HG03025 (cell line): Measurements from ENCODE around the gene DLG5.

ENCODE experiments used
- ATAC-seq: cut with Tn5 transposase; IDR thresholded peaks from one replicate; pipeline ENCODE4 v1.9.1; 2021; ENCODE audit warnings: mild to moderate bottlenecking, moderate library complexity; ENCODE audit not compliant: unreplicated experiment, low FRiP score

Gene DLG5

GRCh38 chr10:77872947-77873535 lies 53.5 kb downstream of the DLG5 start:
- no peak for ATAC-seq

DNA sequence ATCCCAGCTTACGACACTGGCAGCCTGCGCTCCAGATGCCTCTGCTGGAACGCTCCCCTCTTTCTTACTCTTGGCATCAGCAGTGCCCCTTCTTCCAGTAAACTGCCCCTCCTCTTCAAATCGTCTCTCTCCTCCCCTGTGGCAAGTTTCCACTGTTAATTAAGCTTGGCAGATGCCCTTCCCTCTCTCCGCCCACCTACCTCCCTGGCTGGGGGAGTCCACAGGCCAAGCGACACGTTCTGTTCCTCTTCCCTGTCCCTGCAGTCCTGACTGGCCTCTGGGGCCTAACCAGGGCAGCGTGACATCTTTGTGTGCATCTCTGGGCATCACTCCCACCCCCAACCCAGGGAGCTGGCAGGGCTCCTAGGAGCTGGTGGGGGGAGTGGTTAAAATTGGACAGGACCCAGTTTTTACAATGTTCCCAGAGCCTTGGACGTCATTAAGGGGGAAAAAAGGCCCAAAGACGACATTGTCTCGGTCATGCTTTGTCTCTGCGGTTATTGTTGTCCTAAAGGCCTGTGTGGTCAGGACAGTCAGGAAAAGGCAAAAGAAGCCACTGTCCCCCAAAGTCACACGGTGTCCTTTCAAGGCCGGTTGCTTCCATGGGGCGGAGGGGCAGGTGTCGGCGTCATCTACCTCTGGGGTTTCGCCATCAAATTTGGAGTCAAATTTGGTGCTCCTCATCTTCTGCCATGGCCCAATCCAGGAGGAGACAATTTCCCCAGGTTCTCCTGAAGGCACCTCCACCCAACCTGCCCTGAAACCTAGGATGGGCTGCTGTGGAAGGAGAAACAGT lies 54.2 kb downstream of the DLG5 start:
- no peak for ATAC-seq

- ATAC-seq, result no peak
These were observed 56.7 kb downstream of the DLG5 start for GRCh38 chr10:77869626-77870420.

GRCh38 chr10:77868523-77868922 lies 58.0 kb downstream of the DLG5 start:
- no peak for ATAC-seq

DNA sequence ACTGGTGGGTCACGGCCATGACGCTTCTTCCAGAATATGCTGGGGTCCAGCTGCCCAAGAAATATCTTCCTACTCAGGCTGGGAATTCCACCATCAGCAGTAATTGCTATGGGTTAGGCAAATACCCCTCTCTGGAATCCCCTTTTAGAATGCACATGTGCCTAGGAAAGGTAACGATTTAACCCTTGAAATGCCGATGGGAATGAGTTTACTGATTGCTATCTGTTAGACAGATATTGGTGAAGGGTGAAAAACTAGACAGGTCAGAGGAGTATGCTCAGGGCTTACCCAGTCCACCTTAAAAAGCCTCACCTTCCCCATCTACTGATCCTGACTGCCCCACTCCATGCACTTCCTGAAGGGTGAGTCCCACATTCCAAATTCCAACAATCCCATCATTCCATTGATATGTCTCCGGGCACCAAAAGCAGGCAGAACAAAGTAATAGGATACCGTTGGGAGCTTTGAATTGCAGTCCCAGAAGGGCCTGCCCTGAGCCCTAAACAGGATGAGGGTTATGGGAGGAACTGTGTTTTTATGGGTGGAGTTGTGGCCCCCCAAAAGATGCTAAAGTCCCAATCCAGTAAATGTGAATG lies 59.3 kb downstream of the DLG5 start:
- ATAC-seq, result no peak

GRCh38 chr10:77866598-77866997 lies 60.0 kb downstream of the DLG5 start:
- no peak for ATAC-seq

- no peak for ATAC-seq
These were observed 60.8 kb downstream of the DLG5 start for GRCh38 chr10:77865580-77866324.

DNA sequence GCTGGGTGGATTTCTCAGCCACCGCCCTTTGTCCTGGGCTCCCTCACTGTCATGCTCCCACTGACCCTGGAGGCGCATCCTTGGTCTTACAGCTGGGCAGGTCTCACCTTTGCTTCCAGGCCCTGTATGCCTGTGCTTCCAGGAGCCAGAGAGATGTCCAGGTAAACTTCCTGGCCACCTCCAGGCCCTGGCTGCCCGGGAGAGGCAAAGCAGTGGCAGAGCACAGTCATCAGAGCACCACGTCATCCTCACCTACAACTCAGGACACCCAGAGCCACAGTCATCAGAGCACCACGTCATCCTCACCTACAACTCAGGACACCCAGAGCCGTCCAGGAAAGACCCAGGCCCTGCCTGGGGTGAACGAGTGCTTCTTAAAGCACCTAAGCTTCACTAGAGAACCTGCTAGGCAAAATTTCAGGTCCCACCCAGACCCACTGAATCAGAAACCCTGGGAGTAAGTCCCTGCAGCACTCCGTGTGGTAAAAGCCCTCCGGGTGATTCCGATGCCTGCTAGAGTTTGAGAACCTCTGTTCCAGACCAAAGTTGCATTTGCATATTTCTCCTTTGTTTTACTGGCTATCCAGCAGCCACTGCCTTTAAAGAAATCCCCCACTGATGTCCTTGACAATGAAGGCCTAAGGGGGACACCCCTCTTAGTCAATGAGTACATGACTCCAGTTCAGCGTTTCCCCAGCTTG lies 62.3 kb downstream of the DLG5 start:
- ATAC-seq, result no peak

DNA sequence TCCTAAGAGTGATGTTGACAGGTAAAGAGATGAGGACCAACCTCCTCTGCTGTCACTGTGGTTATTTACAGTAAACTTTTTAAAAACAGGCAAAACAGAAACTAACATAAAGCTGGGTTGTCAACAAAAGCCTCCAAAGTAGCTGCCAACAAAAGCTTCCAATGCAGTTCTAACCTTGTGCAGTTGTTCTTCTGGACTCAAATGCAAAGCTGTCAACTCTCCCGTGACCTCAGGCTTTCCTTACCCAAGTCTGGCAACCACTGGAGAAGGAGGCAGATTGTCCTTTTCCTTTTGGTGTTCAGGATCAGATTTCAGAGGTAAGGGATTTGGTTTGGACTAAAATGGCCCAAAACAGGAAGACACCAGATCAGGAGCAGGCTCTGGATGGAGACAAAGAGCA lies 63.1 kb downstream of the DLG5 start:
- no peak for ATAC-seq

- ATAC-seq, result no peak
These were observed 64.0 kb downstream of the DLG5 start for GRCh38 chr10:77862595-77862994.

- ATAC-seq, result no peak
These were observed 65.2 kb downstream of the DLG5 start for GRCh38 chr10:77861366-77861765.

DNA sequence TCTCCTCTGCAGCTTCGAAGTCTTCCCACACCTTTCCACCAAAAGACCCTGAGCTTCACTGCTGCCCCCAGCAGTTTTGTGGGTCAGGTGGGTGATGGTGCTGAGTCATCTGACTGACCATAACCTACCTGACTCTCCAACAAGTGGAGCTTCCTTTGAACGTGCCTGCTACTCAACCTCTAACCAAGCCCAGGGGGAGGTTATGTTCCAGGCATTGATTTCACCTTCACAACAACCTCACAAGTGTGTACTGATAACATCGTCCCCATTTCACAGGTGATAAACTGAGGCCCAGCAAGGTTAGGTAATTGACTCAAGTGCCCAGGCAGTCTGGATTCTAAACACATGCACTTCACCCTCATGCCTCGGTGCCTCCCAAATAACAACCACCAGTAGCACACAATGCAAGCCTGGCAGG lies 66.7 kb downstream of the DLG5 start:
- ATAC-seq, result no peak

- no peak for ATAC-seq
These were observed 67.2 kb downstream of the DLG5 start for GRCh38 chr10:77859200-77859864.

DNA sequence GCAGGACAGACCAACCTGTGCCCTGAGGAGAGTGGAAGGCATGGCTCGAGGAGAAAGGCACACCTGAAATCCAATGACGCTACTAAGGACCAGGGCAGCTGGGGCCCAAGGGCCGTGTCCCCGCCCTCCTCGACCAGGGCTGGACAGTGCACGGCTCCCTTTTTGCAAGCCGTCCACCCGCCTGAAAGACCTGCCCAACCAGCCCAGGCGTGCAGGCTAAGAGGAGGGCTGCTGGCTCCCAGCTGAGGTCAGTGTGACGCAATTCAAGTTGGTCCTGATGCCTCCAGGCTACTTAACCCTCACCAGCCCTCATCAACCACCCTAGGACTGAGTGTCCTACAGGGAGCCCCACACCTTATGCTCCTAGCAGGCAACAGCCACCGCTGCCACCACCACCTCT lies 69.3 kb downstream of the DLG5 start:
- no peak for ATAC-seq

GRCh38 chr10:77856566-77856965 lies 70.0 kb downstream of the DLG5 start:
- ATAC-seq, result no peak

DNA sequence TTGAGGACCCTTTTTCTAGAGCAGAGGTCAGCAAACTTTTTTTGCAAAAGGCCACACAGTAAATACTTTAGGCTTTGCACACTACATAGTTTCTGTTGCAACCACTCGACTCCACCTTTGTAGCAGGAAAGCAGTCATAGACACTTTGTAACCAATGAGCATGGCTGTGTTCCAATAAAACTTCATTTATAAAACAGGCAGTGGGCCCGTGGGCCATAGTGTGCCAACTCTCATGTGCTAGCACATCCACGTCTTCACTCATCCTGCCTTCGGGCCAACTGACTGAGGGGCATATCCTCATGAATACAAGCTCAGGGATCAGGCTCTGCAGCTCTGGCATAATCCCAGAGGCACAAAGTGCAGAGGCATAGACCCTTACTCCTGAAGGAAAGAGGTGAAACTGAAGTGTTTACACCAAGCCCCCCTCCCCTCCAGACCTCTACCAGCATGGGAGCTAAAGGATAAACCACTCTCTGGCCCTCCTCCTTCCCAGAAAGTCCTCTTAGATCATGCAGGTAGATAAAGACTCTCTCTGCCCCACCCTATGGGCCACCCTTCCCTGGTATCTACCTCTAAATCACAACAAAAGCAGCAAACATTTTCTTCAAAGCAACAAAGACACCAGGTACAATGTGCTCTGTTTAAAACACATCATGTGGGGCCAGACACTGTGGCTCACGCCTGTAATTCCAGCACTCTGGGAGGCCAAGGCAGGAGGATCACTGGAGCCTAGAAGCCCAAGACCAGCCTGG lies 71.0 kb downstream of the DLG5 start:
- ATAC-seq, result no peak

GRCh38 chr10:77854115-77854514 lies 72.4 kb downstream of the DLG5 start:
- ATAC-seq, result no peak

DNA sequence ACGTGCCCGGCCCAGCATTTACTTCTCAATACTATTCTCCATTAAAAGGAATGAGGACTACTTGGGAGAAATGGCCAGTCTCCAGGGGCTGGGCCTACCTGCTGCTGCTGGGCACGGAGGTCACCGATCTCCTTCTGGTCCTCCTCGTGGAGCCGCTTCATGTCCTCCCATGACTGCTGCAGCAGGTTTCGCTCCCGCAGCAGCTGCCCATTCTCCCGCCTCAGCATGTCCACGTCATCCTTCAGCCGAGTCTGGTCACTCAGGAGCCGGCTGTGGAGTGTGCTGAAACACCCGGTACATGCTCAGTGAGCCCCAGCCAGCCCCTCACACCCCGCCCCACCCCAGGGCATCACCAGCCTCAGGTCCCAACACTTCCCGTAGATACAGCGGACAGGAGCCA lies 73.3 kb downstream of the DLG5 start:
- no peak for ATAC-seq
